Left ventricle myocardium inferior (tissue), 1 donor: ENCODE data around the gene ODF2. TPM values are rescaled to one million over a fixed set of nuclear protein-coding genes. Genes with fewer than 3 reads are reported as not detected.
"Not testable (repeated sequence)": the region's sequence is repeated elsewhere in the genome, so short reads cannot be mapped to it uniquely, and the experiment has no call there.

Experiments
- DNase-seq: peaks from one replicate; pipeline ENCODE4 v3.0.0-alpha.2; 2020
- H3K27ac ChIP-seq: fragments of 200-600 bp; replicated peaks from 2 replicates; pipeline ENCODE4 v1.8.0; 2021
- H3K27me3 ChIP-seq: fragments of 200-600 bp; 2 replicates; pipeline ENCODE4 v1.8.0; 2021; ENCODE audit warnings: low read depth
- H3K36me3 ChIP-seq: fragments of 200-600 bp; 2 replicates; pipeline ENCODE4 v1.8.0; 2021
- H3K4me1 ChIP-seq: fragments of 200-600 bp; 2 replicates; pipeline ENCODE4 v1.8.0; 2021
- H3K4me3 ChIP-seq: fragments of 200-600 bp; 2 replicates; pipeline ENCODE4 v1.8.0; 2021; ENCODE audit warnings: mild to moderate bottlenecking, moderate library complexity
- H3K9me3 ChIP-seq: fragments of 200-600 bp; replicated peaks from 2 replicates; pipeline ENCODE4 v1.8.0; 2021
- intact Hi-C: fragments of 100-400 bp; cut with micrococcal nuclease; formaldehyde crosslinking; loops from one replicate; pipeline ENCODE4 v1.11.0; 2022
- total RNA-seq: library from RNA; stranded (reverse); fragmentation: NEBNext Ultra II Directional; extraction: Animal tissue kit (Norgen Biotek cat#: 25700); gene quantifications from one replicate; pipeline ENCODE4 v1.2.1, GENCODE V29; 2021
- TF ChIP-seq, protein P1 (sequence below): fragments of 200-600 bp; IDR thresholded peaks from 2 replicates; pipeline ENCODE4 v1.8.0; 2021; ENCODE audit warnings: antibody characterized with exemption, mild to moderate bottlenecking, borderline replicate concordance
- donor health status: DM: no; HTN: yes; CAD: no; lungs with severe emphysema.

The ODF2 gene
- total RNA-seq, 1 donor from 2014 or later, result 16.7 TPM

DNA sequence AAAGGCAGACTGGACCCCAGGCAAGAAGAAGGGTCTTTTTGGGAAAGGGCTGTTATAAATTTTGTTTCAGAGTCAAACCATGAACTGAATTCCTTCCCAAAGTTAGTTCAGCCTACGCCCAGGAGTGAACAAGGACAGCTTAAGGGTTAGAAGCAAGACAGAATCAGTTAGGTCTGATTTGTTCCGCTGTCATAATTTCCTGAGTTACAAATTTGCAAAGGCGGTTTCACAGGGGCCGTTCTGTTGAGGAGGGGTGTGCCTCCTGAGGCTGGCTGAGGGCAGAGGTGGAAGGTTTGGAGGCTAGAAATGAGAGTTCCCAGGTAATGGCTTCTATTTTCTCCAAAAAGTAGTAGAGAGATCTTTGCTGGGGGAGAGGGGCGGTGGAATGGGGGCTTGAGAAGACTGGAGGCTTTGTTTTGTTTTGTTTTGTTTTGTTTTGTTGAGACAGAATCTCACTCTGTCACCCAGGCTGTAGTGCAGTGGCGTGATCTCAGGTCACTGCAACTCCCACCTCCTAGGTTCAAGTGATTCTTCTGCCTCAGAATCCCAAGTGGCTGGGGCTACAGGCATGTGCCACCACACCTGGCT, 39.3 kb upstream of the ODF2 start:
- Histone ChIP-seq H3K36me3 (no peaks in the 10 kb centered on the region), H3K27ac (no peak overlapping the region), H3K9me3 (no peaks in the 10 kb centered on the region), H3K4me3 (no peak overlapping the region), H3K27me3 (peaks cover 79% of the 10 kb centered on the region), H3K4me1 (peaks cover 33% of the 10 kb centered on the region)
- intact Hi-C loops, result no loop called here
- DNase-seq, result no peak
- TF ChIP-seq, protein P1, sequence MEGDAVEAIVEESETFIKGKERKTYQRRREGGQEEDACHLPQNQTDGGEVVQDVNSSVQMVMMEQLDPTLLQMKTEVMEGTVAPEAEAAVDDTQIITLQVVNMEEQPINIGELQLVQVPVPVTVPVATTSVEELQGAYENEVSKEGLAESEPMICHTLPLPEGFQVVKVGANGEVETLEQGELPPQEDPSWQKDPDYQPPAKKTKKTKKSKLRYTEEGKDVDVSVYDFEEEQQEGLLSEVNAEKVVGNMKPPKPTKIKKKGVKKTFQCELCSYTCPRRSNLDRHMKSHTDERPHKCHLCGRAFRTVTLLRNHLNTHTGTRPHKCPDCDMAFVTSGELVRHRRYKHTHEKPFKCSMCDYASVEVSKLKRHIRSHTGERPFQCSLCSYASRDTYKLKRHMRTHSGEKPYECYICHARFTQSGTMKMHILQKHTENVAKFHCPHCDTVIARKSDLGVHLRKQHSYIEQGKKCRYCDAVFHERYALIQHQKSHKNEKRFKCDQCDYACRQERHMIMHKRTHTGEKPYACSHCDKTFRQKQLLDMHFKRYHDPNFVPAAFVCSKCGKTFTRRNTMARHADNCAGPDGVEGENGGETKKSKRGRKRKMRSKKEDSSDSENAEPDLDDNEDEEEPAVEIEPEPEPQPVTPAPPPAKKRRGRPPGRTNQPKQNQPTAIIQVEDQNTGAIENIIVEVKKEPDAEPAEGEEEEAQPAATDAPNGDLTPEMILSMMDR, result no peak

GRCh38 chr9:128419061-128419925, 36.5 kb upstream of the ODF2 start:
- no peak for DNase-seq
- Histone ChIP-seq H3K27ac (no peak overlapping the region), H3K4me1 (peaks cover 29% of the 10 kb centered on the region), H3K4me3 (peak overlapping the region; percentile 99), H3K36me3 (no peaks in the 10 kb centered on the region), H3K9me3 (no peaks in the 10 kb centered on the region), H3K27me3 (peaks cover 53% of the 10 kb centered on the region)
- TF ChIP-seq, protein P1, result no peak
- intact Hi-C loops, result no loop called here

DNA sequence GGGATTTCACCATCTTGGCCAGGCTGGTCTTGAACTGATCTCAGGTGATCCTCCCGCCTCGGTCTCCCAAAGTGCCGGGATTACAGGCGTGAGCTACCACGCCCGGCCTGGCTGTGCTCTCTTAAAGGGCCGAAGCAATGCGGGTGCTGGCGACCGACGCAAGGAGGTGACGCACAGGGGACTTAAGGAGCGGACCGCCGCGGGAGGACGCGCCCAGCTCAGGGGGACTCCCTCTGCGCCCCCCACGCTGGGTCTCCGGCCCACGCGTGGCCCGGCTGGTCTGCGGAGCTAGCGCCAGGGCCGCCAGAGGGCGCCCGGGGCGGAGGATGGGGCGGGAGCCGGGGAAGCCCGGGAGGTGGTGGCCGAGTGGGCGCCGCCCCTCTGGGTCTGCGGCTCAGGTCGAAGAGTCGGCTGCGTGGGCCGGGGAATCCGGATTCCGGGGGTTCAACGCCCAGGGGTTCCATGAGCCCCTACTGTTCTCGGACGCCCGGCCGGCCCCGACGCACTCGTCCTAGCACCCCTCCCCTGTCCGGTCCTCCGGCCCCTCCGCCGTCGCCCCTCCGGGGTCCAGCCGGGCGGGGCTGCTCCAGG, 35.7 kb upstream of the ODF2 start:
- TF ChIP-seq, protein P1, result peak; percentile 87
- Histone ChIP-seq H3K4me1 (peaks cover 29% of the 10 kb centered on the region), H3K27ac (peak overlapping the region; percentile 89), H3K36me3 (no peaks in the 10 kb centered on the region), H3K27me3 (peaks cover 44% of the 10 kb centered on the region), H3K4me3 (peak overlapping the region; percentile 99), H3K9me3 (no peaks in the 10 kb centered on the region)
- peak; percentile 76 for DNase-seq
- intact Hi-C loops, result no loop called here

DNA sequence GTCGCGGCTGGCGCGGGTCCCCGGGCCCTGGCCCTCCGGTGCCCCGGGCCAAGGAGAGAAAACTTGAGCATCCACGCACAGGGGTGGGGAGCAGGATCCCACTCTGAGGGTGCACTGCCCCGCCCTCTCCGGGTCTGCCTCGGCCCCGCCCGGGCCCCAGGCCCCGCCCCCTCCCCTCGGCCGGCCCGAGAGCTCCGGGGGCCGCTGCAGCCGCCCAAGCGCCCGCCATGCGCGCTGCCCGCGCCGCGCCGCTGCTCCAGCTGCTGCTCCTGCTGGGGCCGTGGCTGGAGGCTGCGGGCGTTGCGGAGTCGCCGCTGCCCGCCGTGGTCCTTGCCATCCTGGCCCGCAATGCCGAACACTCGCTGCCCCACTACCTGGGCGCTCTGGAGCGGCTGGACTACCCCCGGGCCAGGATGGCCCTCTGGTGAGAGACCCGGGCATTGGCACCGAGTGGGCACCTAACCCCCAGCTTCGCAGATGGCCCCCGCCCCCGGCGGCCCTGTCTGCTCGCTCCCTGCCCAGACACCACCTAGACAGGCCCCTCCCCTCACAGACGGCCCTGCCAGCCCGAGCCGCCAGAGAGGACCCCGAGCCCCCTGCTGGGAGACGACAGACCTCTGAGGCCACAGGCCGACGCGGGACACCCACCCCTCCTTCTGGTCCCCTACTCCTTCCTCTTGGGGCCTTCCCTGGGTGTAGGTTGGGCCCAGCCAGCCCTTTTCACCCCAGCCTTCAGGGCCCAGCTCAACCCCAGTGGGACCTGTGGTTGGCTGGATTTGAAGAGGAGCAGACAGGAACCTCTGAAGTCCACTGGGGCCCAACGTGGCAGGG, 34.9 kb upstream of the ODF2 start, which contains the start of gene CERCAM:
TSS of gene CERCAM (plus strand) at position 207 of the 831 bp plus-strand sequence. CDS start at position 228, 21 bp downstream.
- Histone ChIP-seq H3K27me3 (peaks cover 37% of the 10 kb centered on the region), H3K27ac (peak within 1 kb of the TSS; percentile 89), H3K9me3 (no peaks in the 10 kb centered on the region), H3K4me1 (peaks cover 29% of the 10 kb centered on the region), H3K36me3 (no peaks in the 10 kb centered on the region), H3K4me3 (peak within 1 kb of the TSS; percentile 99)
- TF ChIP-seq, protein P1, result no peak
- intact Hi-C loops, result no loop called here
- DNase-seq, result peak; percentile 67

DNA sequence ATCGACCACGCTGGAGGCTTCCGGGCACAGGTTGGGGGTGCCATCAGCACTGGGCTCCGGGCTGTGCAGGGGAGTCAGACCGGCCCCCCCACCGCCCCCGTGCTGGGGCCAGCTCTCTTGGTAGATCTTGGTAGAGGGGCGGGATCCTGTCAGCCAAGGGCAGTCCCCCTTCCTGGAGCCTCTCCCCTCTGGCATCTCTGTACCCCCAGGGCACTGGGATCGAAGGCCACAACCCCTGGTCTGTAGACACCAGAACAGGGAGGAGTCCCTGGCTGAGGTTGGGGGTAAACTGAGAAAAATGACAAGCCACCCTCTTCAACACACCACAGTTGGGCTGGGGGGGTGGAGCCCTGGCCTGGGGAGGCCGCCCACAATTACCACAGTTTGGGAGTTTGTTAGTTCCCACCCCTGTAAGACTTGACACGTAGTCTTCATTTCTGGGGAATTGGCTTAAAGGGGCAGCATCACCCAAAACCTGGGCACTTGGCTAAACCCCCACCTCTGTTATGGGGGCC, 34.3 kb upstream of the ODF2 start:
- peaks cover 30% of the 10 kb centered on the region for H3K27me3 ChIP-seq
- peak; percentile 38 for DNase-seq
- H3K9me3 ChIP-seq, result no peaks in the 10 kb centered on the region
- H3K36me3 ChIP-seq, result no peaks in the 10 kb centered on the region
- peak overlapping the region; percentile 99 for H3K4me3 ChIP-seq
- TF ChIP-seq, protein P1, result no peak
- H3K4me1 ChIP-seq, result peaks cover 29% of the 10 kb centered on the region
- intact Hi-C loops, result no loop called here
- peak overlapping the region; percentile 89 for H3K27ac ChIP-seq

DNA sequence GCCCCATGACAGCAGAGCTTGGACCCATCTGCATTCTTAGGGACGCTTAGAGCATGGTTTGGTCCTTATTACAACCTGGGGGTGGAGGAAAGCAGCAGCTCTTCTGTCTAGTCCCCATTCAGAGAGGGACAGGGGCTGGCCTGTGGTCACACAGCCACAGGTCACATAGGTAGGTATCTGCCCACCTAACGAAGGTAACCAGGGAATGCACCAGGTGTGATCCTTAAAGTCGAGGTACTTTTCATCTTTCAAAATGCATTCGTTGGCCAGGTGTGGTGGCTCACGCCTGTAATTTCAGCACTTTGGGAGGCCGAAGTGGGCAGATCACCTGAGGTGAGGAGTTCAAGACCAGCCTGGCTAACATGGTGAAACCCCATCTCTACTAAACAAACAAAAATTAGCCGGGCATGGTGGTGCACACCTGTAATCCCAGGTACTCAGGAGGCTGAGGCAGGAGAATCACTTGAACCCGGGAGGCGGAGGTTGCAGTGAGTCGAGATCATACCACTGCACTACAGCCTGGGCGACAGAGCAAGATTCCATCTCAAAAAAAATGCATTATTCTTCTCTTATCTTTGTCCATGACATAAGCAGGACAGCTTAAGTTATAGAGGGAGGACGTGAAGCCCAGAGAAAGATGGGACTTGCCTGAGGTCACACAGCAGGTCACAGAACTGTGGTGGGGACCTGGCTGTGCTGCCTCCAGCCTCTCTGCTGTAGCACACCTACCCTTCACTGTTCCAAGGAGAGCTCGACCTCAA, 33.6 kb upstream of the ODF2 start:
- H3K9me3 ChIP-seq, DNase-seq, intact Hi-C loops, H3K36me3 ChIP-seq: not testable (repeated sequence)
- peaks cover 24% of the 10 kb centered on the region for H3K27me3 ChIP-seq
- H3K27ac ChIP-seq, result peak overlapping the region; percentile 89
- H3K4me1 ChIP-seq, result peaks cover 29% of the 10 kb centered on the region
- peak overlapping the region; percentile 99 for H3K4me3 ChIP-seq
